GM12874 (cell line): Measurements from ENCODE around the gene IQCF6.

ENCODE experiments used
- TF ChIP-seq, protein P1 (sequence below): IDR thresholded peaks from 2 replicates; pipeline ENCODE4 v1.5.1; 2011; ENCODE audit warnings: low read depth, mild to moderate bottlenecking, control low read depth, low read length, moderate library complexity; ENCODE audit not compliant: insufficient read depth

IQCF6 gene

DNA sequence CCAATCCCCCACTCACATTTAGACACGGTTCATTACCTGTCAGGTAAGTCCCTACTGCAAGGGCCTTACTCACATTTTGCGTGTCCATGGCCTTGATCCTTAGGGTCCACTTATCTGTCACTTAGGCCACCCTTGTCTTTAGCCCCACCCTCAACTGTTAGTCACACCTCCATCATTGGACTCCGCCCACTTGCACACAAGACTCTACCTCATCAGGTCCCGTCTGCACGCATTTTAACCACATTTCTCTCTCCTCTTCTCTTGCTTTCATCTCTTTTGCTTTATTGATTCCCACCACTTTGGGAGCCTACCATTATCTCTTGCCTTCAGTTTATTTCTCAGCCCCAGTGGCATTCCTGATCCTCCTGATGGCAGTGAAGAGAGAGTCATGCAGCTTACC is at the start of gene IQCF6:
IQCF6 (minus strand) TSS at position 101 of the 400 bp plus-strand sequence; CDS start at position 88, 13 bp downstream.
- TF ChIP-seq, protein P1, sequence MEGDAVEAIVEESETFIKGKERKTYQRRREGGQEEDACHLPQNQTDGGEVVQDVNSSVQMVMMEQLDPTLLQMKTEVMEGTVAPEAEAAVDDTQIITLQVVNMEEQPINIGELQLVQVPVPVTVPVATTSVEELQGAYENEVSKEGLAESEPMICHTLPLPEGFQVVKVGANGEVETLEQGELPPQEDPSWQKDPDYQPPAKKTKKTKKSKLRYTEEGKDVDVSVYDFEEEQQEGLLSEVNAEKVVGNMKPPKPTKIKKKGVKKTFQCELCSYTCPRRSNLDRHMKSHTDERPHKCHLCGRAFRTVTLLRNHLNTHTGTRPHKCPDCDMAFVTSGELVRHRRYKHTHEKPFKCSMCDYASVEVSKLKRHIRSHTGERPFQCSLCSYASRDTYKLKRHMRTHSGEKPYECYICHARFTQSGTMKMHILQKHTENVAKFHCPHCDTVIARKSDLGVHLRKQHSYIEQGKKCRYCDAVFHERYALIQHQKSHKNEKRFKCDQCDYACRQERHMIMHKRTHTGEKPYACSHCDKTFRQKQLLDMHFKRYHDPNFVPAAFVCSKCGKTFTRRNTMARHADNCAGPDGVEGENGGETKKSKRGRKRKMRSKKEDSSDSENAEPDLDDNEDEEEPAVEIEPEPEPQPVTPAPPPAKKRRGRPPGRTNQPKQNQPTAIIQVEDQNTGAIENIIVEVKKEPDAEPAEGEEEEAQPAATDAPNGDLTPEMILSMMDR: no peak

DNA sequence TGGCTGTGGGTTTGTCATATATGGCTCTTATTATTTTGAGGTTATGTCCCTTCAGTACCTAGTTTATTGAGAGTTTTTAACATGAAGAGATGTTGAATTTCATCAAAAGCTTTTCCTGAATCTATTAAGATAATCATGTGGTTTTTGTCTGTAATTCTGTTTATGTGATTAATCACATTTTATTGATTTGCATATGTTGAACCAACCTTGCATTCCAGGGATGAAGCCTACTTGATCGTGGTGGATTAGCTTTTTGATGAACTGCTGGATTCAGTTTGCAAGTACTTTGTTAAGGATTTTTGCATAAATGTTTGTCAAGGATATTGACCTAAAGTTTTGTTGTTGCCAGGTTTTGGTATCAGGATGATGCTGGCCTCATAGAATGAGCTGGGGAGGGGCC is 49.3 kb upstream of the IQCF6 start:
- TF ChIP-seq, protein P1: no peak

DNA sequence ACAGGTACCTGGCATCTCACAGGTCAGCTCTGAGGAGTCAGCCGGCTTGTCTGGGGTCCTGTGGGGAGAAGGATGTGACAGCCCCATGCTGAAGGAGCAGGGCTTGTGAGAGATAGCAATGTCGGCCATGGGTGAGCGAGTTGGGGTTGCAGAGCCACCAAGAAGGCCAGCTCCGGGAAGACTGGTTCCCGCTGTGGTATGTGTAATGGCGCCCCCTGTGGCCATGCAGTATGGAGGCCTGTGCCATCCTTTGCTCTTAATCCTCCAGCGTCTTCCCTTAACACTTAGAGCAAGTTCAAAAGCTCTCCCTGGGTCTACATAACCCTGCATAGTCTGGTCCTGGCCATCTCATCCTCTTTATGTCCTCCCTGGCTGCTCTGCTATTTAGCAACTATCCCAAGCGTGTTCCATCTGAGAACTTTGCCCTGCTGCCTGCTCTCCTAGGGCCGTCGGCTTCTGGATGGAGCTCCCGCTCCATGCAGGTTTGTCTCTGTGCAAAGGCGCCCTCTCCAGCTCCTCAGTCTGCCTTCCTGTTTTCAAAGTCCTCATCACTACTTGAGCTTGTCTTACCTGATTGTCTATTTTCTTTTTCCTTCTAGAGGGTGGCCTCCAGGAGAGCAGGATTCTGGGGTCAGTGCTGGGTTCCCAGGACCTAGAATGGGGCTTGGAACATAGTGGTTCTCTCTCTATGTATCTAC is 40.8 kb upstream of the IQCF6 start:
- TF ChIP-seq, protein P1: peak; percentile 48

DNA sequence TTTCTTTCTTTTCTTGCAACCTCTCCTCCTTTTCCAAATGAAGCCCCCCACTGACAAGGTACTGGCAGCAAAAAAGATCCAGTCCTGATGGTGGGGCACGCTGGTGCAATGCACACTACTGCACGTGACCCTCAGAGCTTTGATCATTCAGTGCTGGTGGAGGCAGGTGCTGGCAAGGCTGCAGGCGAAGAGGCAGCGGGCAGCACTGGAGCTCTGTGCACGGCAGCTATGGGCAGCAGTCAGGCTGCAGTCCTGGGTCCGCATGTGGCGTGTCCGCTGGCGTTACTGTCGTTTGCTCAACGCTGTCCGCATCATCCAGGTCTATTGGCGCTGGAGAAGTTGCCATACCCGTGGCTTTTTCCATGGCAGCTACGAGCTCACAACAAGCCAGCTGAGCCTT is 40.1 kb upstream of the IQCF6 start:
- TF ChIP-seq, protein P1: no peak

DNA sequence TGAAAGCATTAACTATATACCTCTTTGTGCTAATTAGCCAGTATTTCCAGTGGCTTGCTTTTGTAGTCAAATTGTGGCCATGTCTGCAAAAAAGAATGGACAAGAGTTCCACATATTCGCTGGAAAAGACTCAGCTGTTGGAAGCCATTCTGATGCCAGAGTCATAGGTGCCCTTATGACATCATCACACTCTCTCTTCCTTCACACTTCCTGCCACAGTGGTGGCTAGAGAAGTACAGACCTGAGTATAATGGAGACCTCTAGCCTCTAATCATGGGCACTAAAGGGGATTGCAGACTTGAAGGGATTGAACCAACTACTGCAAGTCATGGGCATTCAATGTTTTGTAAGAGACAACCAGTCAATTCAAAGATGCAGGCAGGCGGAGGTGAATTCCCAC is 38.3 kb upstream of the IQCF6 start:
- TF ChIP-seq, protein P1: no peak

DNA sequence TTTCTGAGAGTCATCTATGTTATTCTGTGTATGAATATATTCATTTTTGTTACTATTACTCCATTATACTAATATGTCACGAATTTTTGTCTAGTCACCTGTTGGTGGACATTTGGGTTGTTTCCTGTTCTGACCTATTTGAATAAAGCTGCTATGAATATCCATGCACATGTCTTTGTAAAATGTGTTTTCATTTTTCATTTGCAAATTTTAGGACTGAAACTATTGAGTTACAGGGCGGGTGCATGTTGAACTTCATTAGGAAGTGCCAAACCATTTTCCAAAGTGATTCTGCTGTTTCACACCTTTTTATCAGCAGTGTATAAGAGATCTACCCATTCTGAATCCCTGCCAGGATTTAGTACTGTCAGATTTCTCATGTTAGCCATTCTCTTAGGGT is 37.7 kb upstream of the IQCF6 start:
- TF ChIP-seq, protein P1: no peak

DNA sequence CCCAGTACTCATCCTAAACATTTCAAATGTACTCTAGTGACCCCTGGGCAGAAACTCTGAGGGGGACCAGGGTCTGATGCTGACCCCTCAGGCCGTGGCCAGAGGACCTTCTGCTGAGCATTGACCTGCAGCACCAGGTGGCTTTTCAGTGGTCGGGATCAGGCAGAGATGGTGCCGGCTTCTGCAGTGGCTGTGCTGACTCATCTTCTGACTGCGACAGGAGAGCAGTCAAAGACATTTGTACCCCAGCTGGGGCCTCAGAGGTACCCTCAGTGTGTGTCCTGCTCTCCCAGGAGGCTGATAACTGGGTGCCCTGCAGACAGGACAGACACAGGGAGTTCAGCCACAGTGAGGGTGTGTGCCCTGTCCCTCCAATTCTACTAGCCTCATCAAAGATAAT is 36.6 kb upstream of the IQCF6 start:
- TF ChIP-seq, protein P1: no peak
